ENCODE results near the gene TRIM10.

Gene TRIM10

GRCh38 chr6:30188541-30188940 is 27.5 kb upstream of the TRIM10 start:
- no peaks in the 10 kb centered on the region for H3K9me2 ChIP-seq (replicated peaks; ENCODE audit: insufficient read depth, low read length)
- TF ChIP-seq EZH2phosphoT487 (IDR thresholded peaks at IDR 0.05; ENCODE audit: low read length) = no peak
- no peak for TF ChIP-seq CTCF (IDR thresholded peaks at IDR 0.05; ENCODE audit: low read length)
- no peak for TF ChIP-seq EZH2 (optimal IDR thresholded peaks at IDR 0.05; ENCODE audit: low read depth, low read length)
- H3K27me3 ChIP-seq (replicated peaks; ENCODE audit: insufficient read depth, low read length) = no peaks in the 10 kb centered on the region
- 0 out of 2 replicates have a peak, but pooled peaks cover 3% of the 10 kb centered on the region for H3K36me3 ChIP-seq (replicated peaks; ENCODE audit: insufficient read depth, low read length)
- no peak overlapping the region for H3K9ac ChIP-seq (ENCODE audit: low read length)
- H3K27ac ChIP-seq (ENCODE audit: low read length) = no peak overlapping the region
- no peak overlapping the region for H3K4me3 ChIP-seq (ENCODE audit: low read length)
- H3K79me2 ChIP-seq (ENCODE audit: low read length) = no peaks in the 10 kb centered on the region
- no peak for DNase-seq
- H4K20me1 ChIP-seq (ENCODE audit: insufficient read depth, low read length) = no peaks in the 10 kb centered on the region
- H3F3A ChIP-seq (ENCODE audit: insufficient read depth, low read length) = no peaks in the 10 kb centered on the region
- H2AFZ ChIP-seq (ENCODE audit: low read length) = no peak overlapping the region
- H3K4me1 ChIP-seq (ENCODE audit: low read length) = no peaks in the 10 kb centered on the region
- H3K4me2 ChIP-seq (ENCODE audit: low read depth, low read length) = no peak overlapping the region
- no peaks in the 10 kb centered on the region for H3K9me3 ChIP-seq (replicated peaks; ENCODE audit: insufficient read depth, low read length)

DNA sequence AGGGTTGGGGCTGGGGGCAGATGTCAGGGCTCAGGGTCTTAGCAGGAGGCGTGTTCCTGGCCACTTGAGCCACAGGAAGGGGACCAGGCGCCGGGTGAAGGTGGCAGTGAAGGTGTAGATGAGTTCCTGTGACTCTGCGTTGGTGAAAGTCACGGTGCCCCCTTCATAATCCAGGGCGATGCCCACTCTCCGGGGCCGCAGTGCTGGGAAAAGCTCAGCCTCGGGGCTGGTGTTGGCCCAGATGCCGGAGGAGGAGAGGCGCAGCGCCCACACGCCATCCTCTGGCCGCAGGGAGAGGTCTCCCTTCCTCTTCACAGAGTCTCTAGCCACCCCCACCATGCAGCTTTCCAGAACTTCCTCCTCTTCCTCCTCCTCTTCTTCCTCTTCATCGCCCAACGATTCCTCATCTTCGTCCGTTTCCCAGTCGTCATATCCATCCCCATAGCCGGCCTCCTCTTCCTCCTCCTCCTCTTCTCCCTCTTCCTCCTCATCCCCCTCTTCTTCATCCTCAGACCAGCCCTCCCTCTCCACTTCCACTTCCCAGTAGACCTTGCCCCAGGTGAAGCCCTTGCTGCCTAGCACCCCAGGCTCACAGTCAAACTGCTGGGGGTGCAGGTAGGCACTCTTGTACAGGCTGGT is 25.0 kb upstream of the TRIM10 start:
- Histone ChIP-seq H3K36me3 (replicated peaks; ENCODE audit: insufficient read depth, low read length) (0 out of 2 replicates have a peak, but pooled peaks cover 3% of the 10 kb centered on the region), H3K9ac (ENCODE audit: low read length) (no peak overlapping the region), H3K4me2 (ENCODE audit: low read depth, low read length) (no peak overlapping the region), H3F3A (ENCODE audit: insufficient read depth, low read length) (no peaks in the 10 kb centered on the region), H3K9me3 (replicated peaks; ENCODE audit: insufficient read depth, low read length) (no peaks in the 10 kb centered on the region), H3K4me1 (ENCODE audit: low read length) (no peaks in the 10 kb centered on the region), H4K20me1 (ENCODE audit: insufficient read depth, low read length) (no peaks in the 10 kb centered on the region), H2AFZ (ENCODE audit: low read length) (no peak overlapping the region), H3K9me2 (replicated peaks; ENCODE audit: insufficient read depth, low read length) (no peaks in the 10 kb centered on the region), H3K27me3 (replicated peaks; ENCODE audit: insufficient read depth, low read length) (no peaks in the 10 kb centered on the region), H3K27ac (ENCODE audit: low read length) (no peak overlapping the region), H3K4me3 (ENCODE audit: low read length) (no peak overlapping the region), H3K79me2 (ENCODE audit: low read length) (no peaks in the 10 kb centered on the region)
- TF ChIP-seq EZH2phosphoT487 (IDR thresholded peaks at IDR 0.05; ENCODE audit: low read length) (no peak), CTCF (IDR thresholded peaks at IDR 0.05; ENCODE audit: low read length) (no peak), EZH2 (optimal IDR thresholded peaks at IDR 0.05; ENCODE audit: low read depth, low read length) (no peak)
- no peak for DNase-seq

DNA sequence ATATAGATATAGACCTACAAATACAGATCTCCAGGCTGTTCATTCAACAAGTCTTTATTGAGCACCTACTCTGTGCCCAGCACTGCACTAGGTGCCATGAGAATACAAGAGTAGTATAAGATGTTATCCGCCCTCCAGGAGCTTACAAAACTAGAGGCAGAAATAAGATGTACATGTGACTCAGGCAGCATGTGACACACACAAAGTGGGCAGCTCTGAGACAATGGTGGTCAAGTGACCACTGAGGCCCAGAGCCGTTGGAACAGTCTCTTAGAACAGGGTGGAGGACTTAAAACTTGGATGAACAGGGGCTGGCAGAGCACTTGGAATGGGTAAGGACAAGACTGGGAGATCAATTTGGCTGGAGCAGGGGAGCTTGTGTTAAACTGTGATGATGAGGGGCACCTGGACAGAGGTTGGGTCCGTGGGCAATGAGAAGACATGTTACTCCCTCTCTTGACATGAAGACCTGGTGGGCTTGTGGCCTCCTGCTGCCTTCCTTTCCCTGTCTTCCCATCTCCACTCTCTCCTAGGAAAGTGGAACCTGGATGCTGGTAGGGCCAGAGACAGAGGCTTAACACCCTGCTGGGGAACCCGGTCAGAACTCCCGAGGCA is 23.5 kb upstream of the TRIM10 start:
- H3F3A ChIP-seq (ENCODE audit: insufficient read depth, low read length) = no peaks in the 10 kb centered on the region
- no peak overlapping the region for H3K4me2 ChIP-seq (ENCODE audit: low read depth, low read length)
- H3K9me2 ChIP-seq (replicated peaks; ENCODE audit: insufficient read depth, low read length) = no peaks in the 10 kb centered on the region
- no peak overlapping the region for H2AFZ ChIP-seq (ENCODE audit: low read length)
- H3K27me3 ChIP-seq (replicated peaks; ENCODE audit: insufficient read depth, low read length) = no peaks in the 10 kb centered on the region
- H3K79me2 ChIP-seq (ENCODE audit: low read length) = no peaks in the 10 kb centered on the region
- no peaks in the 10 kb centered on the region for H3K4me1 ChIP-seq (ENCODE audit: low read length)
- H3K27ac ChIP-seq (ENCODE audit: low read length) = no peak overlapping the region
- TF ChIP-seq EZH2phosphoT487 (IDR thresholded peaks at IDR 0.05; ENCODE audit: low read length) (no peak), EZH2 (optimal IDR thresholded peaks at IDR 0.05; ENCODE audit: low read depth, low read length) (no peak), CTCF (IDR thresholded peaks at IDR 0.05; ENCODE audit: low read length) (no peak)
- H3K4me3 ChIP-seq (ENCODE audit: low read length) = no peak overlapping the region
- no peak for DNase-seq
- no peaks in the 10 kb centered on the region for H3K9me3 ChIP-seq (replicated peaks; ENCODE audit: insufficient read depth, low read length)
- no peaks in the 10 kb centered on the region for H4K20me1 ChIP-seq (ENCODE audit: insufficient read depth, low read length)
- H3K36me3 ChIP-seq (replicated peaks; ENCODE audit: insufficient read depth, low read length) = no peaks in the 10 kb centered on the region
- no peak overlapping the region for H3K9ac ChIP-seq (ENCODE audit: low read length)

Measured in MM.1S (cell line).